IPS-11a (cell line): ENCODE results near the gene NFATC4.
A peak's percentile ranks its signal among the peaks of the same experiment; 100 is the strongest.
"Not testable (repeated sequence)": the region's sequence is repeated elsewhere in the genome, so short reads cannot be mapped to it uniquely, and the experiment has no call there.

Source experiments
- H3K4me3 ChIP-seq: one replicate; pipeline ENCODE4 v1.5.1; 2013; ENCODE audit warnings: low read depth, low read length, control low read depth

The NFATC4 gene

GRCh38 chr14:24367514-24368211 lies at the start of gene NFATC4:
TSS of gene NFATC4 (plus strand) at chr14:24368184. CDS start at chr14:24368341, 157 bp downstream.
- peak within 1 kb of the TSS; percentile 53 for H3K4me3 ChIP-seq

GRCh38 chr14:24321212-24321975 lies 46.6 kb upstream of the NFATC4 start:
- H3K4me3 ChIP-seq = no peak overlapping the region

GRCh38 chr14:24322672-24323071 lies 45.3 kb upstream of the NFATC4 start:
- no peak overlapping the region for H3K4me3 ChIP-seq

DNA sequence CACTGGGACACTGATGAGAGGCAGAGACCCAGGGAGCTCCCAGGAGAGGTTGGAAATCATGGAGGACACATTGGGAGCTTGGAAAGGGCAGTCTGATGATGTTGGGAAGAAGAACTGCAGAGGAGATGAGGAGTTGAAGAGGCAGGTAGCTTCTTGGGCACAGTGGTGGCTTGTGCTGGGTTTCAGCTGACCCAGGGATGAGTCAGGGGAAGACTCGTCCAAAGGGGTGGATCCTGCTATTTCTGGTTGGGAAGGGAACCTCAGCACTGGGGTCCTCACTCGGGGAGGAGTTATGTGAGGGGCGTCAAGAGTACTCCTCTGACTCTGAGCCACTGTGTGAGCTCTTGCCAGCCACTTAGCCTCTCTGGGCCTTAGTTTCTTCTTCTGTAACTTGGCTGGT lies 44.6 kb upstream of the NFATC4 start:
- H3K4me3 ChIP-seq = no peak overlapping the region

GRCh38 chr14:24324024-24324423 lies 44.0 kb upstream of the NFATC4 start:
- H3K4me3 ChIP-seq = no peak overlapping the region

DNA sequence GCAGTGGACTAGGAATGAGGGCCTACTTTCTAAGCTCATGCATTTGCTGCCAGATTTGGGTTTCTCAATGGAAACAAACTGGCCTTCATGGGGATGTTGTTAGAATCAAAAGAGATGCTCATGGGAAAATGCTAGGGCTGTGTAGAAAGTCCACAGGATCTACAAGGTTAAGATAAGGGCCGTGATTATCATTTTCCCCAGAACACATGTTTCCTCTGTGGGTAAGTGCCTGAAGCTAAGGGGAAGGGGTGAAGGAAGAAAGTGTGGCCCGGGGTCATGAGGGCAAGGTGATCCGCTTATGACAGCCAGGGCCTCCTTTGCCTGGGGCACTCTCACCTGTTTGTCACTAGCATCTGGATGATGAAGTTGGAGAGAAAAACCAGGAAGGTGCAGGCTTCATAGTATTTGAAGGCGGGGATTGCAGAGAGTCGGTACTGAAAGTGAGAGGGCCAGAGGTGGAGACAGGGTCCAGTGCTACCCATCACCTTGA lies 42.9 kb upstream of the NFATC4 start:
- no peak overlapping the region for H3K4me3 ChIP-seq

DNA sequence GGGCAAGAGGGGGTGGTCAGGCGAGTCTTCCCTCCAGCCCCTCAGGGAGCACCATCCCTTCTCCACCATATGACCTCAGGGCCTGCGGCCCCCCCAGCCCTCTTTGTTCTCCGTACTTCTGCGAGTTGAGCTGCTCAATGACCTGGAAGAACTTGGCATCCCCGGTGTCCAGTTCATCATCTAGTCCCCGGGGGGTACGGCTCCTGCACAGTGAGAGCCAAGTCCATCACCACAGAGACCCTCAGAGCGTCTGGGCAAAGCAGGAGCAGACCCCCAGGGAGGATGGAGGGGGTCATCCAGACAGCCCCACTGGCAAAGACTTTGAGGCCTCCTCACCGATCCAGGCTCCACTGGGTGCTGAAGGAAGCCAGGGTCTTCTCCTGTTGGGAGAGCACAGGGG lies 42.0 kb upstream of the NFATC4 start:
- H3K4me3 ChIP-seq = no peak overlapping the region

DNA sequence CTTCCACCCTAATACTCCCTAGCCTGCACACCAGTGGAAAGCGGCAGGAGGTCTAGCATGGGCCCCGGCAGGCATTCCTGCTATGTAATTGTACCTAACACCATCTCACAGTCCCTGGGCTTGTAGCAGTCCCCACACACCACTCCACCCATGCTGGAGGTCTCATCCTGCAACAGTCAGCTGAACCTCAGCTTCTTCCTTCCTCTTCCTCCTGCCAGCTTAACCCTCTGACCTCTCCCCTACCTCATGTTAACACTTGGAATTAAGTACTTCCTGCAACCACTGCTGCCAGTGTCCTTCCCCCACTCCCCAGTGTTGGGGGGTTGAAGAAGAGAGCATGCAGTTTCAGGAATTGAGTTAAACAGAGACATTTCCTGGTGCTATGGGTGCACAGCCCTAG lies 40.7 kb upstream of the NFATC4 start:
- no peak overlapping the region for H3K4me3 ChIP-seq

DNA sequence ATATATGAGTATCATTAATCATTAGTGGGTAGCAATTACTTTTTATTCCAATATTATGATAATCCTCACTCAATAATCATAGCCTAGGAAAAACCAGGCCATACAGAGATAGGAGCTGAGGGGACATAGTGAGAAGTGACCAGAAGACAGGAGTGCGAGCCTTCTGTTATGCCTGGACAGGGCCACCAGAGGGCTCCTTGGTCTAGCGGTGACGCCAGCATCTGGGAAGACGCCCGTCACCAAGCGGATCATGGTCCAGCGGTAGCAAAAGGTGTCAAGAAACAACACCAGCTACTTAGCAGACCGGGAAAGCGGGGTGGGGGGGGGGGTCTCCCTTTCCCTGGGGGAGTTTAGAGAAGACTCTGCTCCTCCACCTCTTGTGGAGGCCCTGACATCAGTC lies 40.1 kb upstream of the NFATC4 start:
- H3K4me3 ChIP-seq = not testable (repeated sequence)

DNA sequence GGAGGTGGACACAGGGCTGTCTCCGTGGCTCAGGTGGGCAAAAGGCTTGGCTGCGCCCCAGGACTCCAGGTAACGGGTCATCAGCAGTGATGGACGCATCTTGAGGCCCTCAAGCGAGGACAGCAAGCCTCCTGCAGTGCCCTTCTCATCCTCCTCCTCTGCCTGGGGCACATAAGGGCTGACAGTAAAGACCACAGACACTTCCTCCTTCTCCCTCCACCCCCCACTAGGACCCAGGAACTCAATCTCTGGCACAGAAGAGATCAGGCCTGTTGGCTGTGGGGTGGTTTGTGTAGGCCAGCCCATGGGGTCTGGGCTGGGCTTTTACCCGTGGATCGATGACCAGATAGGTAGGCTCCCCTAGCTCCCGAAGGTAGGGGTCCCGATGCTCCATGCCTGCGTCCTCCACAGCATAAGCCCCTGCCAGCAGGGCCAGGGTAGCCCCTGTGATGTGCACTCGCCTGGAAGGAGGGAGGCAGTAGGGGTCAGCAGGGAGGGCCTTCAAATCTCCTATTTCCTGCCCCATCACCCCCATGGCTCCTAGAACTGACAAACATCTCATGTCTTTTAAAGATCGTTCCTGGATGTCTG lies 38.8 kb upstream of the NFATC4 start:
- H3K4me3 ChIP-seq = no peak overlapping the region

DNA sequence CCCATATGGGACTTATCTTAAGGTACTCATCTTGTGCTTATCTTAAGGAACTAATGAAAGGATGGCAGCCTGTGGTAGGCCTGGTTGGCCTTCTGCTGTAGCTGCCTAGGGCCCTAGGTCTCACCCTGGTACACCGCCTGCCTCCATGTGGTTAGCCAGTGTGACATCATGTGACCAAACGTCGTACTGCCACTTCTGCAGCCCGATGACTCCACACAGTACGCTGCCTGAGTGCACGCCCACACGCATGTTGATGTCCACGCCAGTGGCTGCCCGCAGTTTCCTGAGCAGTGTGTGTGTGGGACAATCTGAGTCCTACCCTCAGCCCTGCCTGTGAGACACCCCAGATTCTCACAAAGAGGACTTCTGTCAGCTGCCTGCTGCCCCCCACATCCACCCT lies 38.2 kb upstream of the NFATC4 start:
- H3K4me3 ChIP-seq = no peak overlapping the region

DNA sequence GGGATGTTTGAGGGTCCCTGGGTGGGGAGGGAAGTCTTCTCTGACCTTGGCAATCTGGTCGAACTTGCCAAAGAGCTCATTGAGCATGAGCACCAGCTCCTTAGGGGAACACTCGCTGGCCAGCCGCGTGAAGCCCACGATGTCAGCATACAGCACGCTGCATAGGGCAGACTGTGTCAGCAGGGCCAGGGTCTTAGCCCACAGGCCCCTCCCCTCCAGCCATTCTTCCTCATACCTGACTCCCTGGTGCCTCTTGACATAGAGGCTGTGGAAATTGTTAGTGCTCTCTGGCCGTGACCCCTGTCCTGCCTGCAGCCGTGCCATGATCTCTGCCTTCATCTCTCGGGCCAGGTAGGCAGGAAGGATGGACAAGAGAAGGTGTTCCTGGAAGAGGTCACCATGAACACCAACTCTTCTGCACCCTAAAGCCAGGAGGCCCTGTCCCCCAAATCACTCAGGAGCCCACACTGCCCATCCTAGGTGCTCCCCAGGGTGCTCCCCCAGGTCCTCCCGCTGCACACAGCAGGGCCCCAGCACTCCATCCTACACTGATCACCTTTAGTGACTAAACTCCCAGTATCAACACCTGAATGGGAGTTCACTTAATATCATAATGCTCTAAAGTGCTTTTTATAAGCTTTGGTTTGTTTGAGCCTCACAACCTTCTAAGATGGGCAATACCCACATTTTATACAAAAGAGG lies 36.9 kb upstream of the NFATC4 start:
- H3K4me3 ChIP-seq = no peak overlapping the region

DNA sequence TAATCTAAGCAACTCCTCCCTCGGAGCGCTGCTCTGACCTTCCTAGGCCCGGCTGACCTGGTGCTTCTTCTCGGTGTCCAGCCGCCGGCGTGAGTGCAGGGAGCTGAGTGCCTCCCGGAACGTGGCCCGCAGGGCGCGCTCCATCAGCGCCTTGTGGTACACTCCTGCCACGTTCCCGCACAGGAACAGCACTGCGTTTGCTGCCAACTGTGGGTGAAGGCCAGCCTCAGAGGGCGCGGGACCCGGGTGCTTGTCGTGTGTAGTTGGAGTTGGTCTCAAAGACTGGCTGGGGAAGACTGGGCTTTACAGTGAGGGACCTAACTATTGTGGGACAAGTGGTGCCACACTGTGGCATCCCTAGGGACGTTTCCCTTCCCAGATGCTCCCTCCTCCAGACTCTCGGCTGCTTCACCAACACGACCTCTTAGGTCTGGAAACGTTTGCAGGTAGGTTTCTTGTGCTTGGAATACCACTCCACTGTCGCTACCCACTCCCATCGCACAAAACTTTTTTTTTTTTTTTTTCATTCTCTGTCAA lies 36.2 kb upstream of the NFATC4 start:
- H3K4me3 ChIP-seq = no peak overlapping the region

- peak overlapping the region; percentile 13 for H3K4me3 ChIP-seq
These were observed 35.6 kb upstream of the NFATC4 start for GRCh38 chr14:24332268-24332993.

- H3K4me3 ChIP-seq = peak within 1 kb of the TSS; percentile 60
These were observed 33.3 kb upstream of the NFATC4 start, which contains the start of gene ADCY4 for GRCh38 chr14:24334431-24335291. TSS of gene ADCY4 (minus strand) at chr14:24335071. CDS start at chr14:24334652, 419 bp downstream.

DNA sequence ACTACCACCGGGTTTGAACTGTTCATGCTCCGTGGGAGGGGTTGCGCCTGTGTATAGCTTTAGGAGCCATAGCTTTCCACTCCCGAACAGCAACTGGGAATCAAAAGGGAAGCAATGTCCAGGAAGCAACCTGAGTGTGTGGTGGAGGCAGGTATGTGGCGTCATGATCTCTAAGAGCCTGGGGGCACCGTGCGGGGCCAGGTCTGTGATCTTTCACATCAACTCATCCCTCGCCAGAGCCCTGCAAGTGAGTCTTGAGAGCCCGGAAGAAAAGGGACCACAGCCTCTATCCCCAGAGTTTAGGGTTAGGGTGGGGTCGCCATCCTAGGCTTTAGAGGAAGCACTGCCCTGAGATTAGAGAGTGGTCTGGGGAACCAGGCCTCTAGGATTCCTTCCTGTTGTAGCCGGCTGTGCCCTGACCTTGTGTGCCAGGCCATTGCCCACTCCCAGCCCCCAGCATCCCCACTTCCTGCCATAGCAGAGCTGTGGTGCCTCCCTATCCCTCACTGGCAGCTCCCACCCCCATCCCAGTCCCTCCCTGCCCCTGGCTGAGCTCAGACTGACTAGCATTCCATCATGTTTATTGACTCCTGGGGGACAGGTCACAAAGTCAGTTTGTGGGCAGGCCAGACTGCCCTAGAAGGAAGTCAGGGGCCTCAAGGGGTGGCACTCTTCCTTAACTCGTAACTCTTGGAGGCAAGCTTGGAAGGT lies 32.4 kb upstream of the NFATC4 start:
- no peak overlapping the region for H3K4me3 ChIP-seq

DNA sequence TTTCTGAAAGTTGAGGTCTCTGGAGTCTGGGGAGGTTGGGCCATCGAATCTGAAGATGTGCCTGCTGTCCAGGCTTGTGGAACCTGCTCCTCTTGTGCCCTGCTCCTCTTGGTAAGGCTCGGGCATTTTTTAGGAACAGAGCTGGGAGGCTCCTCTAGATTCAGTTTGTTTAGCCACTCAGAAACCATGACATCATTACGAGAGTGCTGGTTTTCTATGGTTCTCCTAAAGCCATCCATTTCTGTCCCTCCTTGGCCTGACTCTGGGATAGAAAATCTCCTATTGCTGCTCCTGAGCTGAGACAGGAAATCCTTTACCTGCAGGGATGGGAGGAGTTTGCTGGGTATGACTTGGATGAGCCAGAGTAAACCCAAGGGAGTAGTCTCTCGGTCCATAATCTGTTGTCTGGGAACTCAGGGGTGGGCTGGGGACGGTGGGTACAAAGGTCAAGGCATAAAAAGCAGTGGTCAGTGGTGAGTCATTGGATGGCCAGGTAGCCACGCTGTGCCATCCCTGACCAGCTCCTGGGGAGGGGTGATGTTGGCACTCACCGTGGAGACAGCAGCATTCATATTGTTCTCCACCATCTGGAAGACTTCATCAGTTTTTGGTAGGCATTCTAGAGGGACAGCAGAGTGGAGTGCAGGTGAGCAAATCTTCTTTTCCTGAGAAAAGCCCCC lies 30.7 kb upstream of the NFATC4 start:
- no peak overlapping the region for H3K4me3 ChIP-seq

DNA sequence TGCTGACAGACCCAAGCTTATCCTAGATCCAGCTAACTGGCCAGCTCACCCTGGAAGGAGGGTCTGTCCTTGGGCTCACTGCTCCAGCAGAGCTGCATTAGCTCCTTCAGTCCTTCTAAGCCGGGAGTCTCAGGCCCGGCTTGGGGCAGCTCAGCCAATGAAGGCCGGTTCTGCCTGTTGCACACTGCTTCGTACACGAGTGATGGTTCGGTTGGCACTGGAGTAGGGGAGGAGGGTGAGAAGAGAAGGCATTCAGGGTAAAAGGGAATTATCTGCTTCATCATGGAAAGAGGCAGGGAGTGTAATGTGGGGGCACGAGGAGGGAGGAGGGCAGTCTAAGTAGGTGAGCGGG lies 30.2 kb upstream of the NFATC4 start:
- H3K4me3 ChIP-seq = no peak overlapping the region
